Measurements from ENCODE around the gene TRAK1. TPM values are rescaled to one million over a fixed set of nuclear protein-coding genes. Genes with fewer than 3 reads are reported as not detected.

Gene TRAK1
- total RNA-seq, 1 donor from 2014 or later = 50.7 TPM

GRCh38 chr3:42229942-42230688 lies 139.0 kb downstream of the TRAK1 start:
- TF ChIP-seq CTCF (IDR thresholded peaks at IDR 0.05; ENCODE audit: unreplicated experiment) = peak; percentile 47
- no peak overlapping the region for H3K27ac Mint-ChIP-seq
- DNase-seq (ENCODE audit: low spot score in 2 of 2, unreplicated experiment in 2 of 2) = no peak
- H3K36me3 Mint-ChIP-seq = peaks cover 8% of the 10 kb centered on the region
- H3K4me1 Mint-ChIP-seq = peaks cover 3% of the 10 kb centered on the region
- H3K4me3 Mint-ChIP-seq = no peak overlapping the region
- peaks cover 16% of the 10 kb centered on the region for H3K27me3 Mint-ChIP-seq (ENCODE audit: low read depth)
- peaks cover 1% of the 10 kb centered on the region for H3K9me3 Mint-ChIP-seq

- H3K4me3 Mint-ChIP-seq = no peak overlapping the region
- no peak overlapping the region for H3K27ac Mint-ChIP-seq
- peaks cover 9% of the 10 kb centered on the region for H3K9me3 Mint-ChIP-seq
- peaks cover 5% of the 10 kb centered on the region for H3K36me3 Mint-ChIP-seq
- peaks cover 19% of the 10 kb centered on the region for H3K27me3 Mint-ChIP-seq (ENCODE audit: low read depth)
- no peak for TF ChIP-seq CTCF (IDR thresholded peaks at IDR 0.05; ENCODE audit: unreplicated experiment)
- DNase-seq (ENCODE audit: low spot score in 2 of 2, unreplicated experiment in 2 of 2) = no peak
- peaks cover 3% of the 10 kb centered on the region for H3K4me1 Mint-ChIP-seq
These were observed 139.7 kb downstream of the TRAK1 start for GRCh38 chr3:42230860-42231259.

- Mint-ChIP-seq H3K4me3 (no peak overlapping the region), H3K36me3 (no peaks in the 10 kb centered on the region), H3K9me3 (peaks cover 27% of the 10 kb centered on the region), H3K4me1 (no peaks in the 10 kb centered on the region), H3K27ac (no peak overlapping the region), H3K27me3 (ENCODE audit: low read depth) (peaks cover 20% of the 10 kb centered on the region)
- DNase-seq (ENCODE audit: low spot score in 2 of 2, unreplicated experiment in 2 of 2) = no peak
- no peak for TF ChIP-seq CTCF (IDR thresholded peaks at IDR 0.05; ENCODE audit: unreplicated experiment)
These were observed 144.4 kb downstream of the TRAK1 start for GRCh38 chr3:42235532-42235931.

- H3K36me3 Mint-ChIP-seq = no peaks in the 10 kb centered on the region
- no peak overlapping the region for H3K27ac Mint-ChIP-seq
- H3K9me3 Mint-ChIP-seq = peaks cover 27% of the 10 kb centered on the region
- H3K27me3 Mint-ChIP-seq (ENCODE audit: low read depth) = peaks cover 16% of the 10 kb centered on the region
- no peak overlapping the region for H3K4me3 Mint-ChIP-seq
- DNase-seq (ENCODE audit: low spot score in 2 of 2, unreplicated experiment in 2 of 2) = no peak
- H3K4me1 Mint-ChIP-seq = no peaks in the 10 kb centered on the region
- no peak for TF ChIP-seq CTCF (IDR thresholded peaks at IDR 0.05; ENCODE audit: unreplicated experiment)
These were observed 145.5 kb downstream of the TRAK1 start for GRCh38 chr3:42236611-42237010.

GRCh38 chr3:42246091-42246490 lies 154.9 kb downstream of the TRAK1 start:
- Mint-ChIP-seq H3K36me3 (no peaks in the 10 kb centered on the region), H3K27me3 (ENCODE audit: low read depth) (peaks cover 59% of the 10 kb centered on the region), H3K4me3 (no peak overlapping the region), H3K9me3 (no peaks in the 10 kb centered on the region), H3K4me1 (no peaks in the 10 kb centered on the region), H3K27ac (no peak overlapping the region)
- DNase-seq (ENCODE audit: low spot score in 2 of 2, unreplicated experiment in 2 of 2) = no peak
- TF ChIP-seq CTCF (IDR thresholded peaks at IDR 0.05; ENCODE audit: unreplicated experiment) = no peak

Data from mesothelial cell of epicardium (in vitro differentiated cells).